Measurements from ENCODE around the gene FYN.

The FYN gene

DNA sequence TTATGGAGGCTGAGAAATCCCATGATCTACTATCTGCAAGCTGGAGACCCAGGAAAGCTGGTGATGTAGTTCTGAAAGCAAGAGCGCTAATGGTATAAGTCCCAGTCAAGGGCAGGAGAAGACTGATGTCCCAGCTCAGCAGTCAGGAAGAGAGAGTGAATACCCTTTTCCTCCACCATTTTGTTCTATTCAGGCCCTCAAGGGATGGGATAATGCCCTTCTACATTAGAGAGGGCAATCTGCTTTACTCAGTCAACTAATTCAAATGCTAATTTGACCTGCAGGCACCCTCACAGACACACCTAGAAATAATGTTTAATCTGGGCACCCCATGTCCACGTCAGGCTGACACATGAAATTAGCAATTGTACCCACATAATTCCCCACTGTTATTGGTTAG, 10.8 kb upstream of the FYN start:
- no peak for DNase-seq (ENCODE audit: low spot score)

DNA sequence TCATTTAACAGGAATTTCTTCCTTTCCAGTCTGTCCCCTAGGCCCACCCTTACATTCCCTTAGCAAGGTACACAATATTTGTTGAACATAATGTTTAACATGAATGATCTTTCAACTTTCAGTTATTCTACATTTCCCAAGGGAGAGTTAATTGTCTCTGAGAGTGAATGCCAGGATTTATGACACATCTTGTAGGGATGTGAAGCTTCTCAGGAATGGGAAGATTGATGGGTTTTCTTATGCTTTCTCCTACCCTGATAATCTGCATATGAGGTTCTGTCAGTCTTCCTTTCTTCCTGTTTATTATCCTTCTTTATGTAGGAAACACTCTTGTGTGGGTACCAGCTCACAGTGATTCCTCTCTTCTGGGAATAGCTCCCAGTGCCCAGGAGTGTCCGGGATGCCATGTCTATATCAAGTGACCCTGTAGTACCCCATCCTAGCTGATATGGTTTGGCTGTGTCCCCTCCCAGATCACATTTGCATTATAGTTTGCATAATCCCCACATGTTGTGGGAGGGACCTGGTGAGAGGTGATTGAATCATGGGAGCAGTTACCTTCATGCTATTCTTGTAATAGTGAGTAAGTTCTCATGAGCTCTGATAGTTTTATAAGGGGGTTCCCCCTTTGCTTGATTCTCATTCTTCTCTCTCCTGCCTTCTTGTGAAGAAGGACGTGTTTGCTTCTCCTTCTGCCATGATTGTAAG, 7.1 kb upstream of the FYN start:
- DNase-seq (ENCODE audit: low spot score), result no peak

DNA sequence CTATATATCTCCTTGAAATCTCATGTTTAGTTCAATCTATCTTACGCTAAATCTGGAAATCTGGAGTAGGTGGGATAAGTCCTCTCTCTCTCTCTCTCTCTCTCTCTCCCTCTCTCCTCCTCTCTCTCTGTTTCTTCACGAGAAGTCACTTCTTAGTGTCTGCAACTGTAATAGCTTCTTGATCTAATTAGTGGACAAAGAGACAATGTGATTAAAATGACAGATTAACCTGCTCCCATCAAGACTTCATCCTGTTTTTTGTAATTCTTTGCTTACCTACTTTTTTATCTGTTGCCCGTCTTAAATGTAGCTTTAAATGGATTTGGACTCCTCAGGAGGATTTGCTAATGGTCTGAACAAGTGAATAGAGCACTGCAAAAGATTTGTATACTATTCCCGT, 2.5 kb upstream of the FYN start:
- peak; percentile 93 for DNase-seq (ENCODE audit: low spot score)

DNA sequence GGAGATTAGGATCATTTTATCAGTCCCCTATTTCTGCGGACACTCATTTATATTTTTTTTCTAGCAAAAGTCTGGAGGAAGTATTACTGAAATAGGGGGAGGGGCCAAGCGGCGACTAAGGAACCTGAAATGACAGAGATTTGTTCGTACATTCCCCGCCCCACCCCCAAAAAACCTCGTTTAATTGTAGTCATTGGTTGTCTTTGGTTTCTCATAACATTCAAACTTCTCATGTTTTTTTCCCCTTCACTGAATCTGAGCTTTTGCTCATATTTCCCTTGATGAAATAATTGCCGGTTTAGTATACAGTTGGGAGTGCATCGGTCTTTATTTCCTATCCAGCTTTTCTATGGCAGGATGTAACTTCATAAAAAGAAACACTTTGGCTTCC, 768 bp upstream of the FYN start:
- no peak for DNase-seq (ENCODE audit: low spot score)

DNA sequence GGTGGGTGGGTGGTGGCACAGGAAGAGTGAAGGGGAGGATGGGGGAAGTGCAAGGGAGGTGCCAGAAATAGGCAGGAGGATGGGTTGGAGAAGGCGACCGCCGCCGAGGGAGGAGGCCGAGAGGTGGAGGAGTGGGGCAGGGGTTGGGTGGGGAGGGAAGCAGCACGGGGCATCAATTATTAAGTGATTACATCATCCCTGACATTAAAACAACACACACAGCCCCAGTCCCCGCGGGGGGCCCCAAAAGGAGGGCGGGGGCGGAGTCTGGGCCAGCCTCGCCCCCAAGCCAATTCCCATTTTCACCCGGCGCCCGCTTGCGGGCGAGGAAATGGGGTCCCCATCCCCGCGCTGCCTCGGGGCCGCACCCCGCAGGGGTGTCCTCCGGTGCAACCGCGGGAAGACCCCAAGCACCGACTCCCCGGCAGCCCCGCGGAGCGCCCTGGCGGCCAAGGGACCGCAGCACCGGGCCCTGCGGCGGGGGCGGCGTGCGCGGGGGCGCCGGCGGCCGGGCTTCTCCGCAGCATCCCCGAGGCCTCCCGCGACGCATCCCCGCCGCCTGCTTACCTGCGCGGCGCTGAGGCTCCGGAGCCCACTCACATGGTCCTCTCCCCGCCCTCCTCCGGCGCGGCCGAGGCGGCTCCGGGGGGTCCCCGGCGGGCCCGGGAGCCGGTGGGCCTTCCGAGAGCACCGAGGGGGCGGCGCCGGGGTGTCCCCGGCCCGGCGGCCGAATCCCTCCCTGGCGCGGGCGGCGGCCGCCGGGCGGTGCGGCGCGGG, 663 bp downstream of the FYN start:
- DNase-seq (ENCODE audit: low spot score), result no peak

DNA sequence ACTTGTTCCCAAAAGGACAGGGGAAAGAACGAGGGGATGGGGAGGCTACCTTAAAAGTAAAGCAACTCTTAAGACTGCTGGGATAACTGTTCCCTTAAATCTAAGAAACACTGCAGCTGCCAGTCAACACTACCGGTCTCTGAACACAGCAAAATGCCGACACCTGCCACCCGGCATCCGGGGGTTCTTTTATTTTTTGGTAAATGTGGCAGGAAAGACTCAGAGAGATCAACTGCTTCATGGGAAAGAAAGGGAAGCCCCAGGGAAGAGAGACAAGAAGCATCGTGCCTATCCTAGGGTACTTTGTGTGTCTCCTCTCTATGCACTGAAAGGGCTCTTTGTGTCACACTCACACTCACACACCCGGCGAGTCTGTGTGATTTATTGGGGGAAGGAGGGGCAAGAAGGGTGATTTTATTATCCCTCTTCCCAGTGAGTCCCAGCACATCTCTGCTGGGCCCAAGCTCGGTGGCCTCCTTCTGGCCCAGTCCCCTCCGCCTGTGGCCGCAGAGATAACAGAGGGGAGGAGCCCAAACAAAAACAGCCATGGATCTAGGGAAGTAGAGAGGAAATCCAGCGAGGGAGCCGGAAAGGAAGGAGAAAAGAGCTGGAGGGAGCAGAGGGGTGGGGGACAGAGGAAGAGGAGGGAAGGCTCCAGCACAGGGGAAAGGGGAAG, 1.4 kb downstream of the FYN start:
- DNase-seq (ENCODE audit: low spot score), result peak; percentile 68

DNA sequence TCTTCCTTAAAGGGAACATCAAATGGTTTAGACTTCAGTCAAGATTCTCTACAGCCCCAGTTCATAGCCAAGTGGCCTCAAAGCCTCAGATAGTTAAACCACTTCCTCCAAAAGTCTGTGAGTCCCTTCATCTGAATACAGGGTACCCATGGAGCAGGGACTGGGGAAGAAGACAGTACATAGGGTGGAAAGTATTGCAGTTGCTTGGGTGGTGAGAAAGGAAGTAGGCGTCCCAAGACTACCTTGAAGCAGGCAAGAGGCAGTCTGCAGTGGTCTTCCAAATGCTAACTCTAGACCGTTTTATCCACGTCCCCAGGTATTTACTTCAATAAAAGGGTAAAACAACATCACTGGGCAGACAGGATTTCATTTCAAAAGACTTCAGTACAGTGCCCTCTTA, 2.0 kb downstream of the FYN start:
- no peak for DNase-seq (ENCODE audit: low spot score)

DNA sequence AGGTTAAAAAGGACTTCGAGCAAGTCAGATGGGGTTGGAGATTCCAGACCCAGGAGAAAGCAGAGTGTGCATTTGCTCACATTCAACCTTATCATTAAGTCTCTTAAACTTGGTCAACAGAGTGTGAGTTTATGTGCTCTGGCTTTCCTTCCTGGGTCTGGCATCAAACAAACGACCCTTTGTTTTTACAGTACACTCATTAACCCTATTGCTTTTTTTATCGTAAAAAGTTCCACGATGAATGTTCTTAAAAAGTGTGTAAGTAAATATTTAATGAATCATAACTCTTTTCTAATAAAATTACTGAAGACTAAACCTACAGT, 2.5 kb downstream of the FYN start:
- DNase-seq (ENCODE audit: low spot score), result no peak

DNA sequence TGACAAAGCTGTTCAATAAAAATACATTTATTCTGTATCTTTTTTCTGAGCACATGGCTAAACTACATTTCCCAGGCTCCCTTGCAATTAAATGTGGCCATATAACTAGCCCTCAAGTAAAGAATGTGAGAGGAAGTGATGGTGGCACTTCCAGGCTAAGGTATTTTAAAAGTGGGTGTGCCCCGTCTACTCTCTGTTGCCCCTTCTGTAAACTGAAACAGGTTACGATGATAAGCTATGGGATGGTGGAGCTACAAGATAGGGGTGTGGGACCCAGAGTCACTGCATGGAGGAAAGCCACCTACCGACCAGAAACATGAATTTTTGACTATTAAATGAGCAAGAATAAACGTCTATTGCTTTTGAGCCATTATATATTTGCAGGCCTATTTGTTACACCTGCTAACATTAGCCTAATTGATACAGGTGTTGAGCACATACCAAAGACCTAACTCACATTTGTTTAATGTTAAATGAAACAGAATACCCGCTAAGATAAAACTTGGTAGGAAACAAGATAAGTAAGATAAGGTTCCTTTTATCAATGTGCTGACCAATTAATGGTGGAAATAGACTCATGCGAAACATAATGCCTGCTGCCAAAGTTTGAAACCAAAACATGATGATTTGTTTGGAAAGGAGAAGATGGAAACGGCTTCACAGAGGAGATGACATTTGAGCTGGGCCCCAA, 3.1 kb downstream of the FYN start:
- no peak for DNase-seq (ENCODE audit: low spot score)

DNA sequence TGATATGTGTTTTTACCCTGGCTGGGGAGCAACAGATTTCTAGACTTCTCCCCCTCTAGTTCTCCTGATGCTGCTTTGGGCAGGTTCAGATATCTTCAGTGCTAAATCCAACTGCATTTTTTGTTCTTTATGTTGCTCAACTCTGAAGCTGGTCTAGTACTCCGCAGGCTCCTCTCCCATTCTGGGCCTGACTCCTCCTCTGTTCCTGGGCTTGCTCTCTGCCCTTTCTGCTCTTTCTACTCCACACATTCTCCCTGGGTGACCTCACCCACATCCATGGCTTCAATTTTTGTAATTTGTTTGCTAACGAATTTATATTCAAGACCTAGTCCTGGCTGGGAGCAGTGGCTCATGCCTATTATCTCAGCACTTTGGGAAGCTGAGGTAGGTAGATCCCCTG, 6.4 kb downstream of the FYN start:
- no peak for DNase-seq (ENCODE audit: low spot score)

DNA sequence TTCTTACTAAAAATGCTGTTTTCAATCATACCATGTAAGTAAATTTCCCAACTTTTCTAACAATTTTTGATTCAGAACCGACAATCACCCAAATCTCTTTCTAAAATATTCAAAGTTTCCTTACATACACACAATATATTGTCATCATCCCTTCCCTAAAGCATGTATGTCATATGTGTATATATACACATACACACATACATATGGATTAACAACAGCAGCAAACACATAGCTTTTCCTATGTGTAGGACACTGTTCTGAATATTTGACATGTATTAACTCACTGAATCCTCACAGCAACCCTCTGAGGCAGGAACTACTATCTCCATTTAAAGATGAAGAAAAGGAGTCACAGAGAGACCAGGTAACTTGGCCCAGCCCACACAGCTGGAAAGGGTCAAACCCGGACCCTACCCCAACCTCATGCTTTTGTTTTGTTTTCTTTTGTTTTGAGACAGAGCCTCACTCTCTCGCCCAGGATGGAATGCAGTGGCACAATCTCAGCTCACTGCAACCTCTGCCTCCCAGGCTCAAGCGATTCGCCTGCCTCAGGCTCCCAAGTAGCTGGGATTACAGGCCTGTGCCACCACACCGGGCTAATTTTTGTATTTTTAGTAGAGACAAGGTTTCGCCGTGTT, 7.2 kb downstream of the FYN start:
- no peak for DNase-seq (ENCODE audit: low spot score)

DNA sequence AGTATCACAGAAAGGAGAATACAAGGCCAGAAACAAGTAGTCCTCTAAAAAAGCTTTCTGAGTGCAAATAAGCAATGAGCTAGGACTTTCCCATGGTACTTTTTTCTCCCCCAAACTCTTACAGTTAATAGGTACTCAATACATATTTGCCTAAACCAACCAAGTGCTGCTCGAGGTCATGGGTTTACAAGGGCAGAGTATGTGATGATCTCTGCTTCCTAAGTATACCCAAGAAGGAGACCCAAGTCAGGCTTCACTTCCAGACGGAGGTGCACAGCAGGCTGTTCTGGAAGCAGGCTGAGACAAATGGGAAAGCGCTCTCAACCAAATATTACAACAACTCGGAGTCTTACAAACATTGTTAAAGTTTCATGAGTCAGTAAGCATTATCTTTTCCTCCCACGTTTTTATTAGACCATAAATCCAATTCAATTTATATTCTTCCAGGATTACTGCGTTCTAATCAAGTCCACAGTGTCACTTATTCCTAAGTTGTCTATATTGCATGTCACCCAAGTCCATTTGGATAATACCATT, 8.1 kb downstream of the FYN start:
- no peak for DNase-seq (ENCODE audit: low spot score)

DNA sequence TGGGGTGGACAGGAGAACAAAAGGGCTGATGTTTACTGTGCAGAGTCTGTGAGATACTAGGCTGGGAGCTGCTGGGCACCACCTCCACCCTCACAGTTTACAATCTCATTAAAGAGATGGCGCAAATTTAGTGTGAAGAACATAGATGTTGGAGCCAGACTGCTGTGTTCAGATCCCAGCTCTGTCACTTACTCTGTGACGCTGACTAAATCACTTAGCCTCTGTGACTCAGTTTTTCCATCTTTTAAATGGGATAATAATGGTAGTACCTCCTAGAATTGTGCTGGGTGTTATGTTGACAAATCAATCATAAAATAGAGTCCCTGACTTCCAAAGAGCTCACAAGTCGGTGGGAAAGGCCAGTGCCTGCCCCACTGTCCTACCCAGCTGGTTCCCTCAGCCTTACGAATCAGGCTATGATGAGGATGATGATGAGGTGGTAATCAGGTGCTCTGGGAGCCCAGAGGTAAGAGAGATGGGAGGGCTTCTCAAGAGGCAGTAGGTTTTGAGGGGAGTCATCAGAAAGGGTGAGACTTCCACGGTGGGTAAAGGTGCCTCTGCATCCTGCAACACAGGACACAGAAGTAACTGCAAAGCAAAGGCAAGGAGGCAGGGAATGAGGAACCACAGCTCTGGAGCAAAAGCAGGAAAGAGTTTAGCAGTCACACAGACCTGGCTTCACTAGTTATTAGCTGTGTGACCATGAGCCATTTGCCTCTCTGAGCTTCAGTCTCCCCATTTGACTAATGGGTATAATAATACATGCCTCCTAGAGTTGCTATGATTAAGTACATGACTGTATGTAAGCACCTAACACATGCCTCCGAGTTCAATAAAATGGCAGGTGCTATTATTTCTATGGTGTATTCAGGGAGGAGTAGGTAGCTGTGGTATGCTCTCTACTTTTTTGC, 8.9 kb downstream of the FYN start:
- DNase-seq (ENCODE audit: low spot score), result no peak

DNA sequence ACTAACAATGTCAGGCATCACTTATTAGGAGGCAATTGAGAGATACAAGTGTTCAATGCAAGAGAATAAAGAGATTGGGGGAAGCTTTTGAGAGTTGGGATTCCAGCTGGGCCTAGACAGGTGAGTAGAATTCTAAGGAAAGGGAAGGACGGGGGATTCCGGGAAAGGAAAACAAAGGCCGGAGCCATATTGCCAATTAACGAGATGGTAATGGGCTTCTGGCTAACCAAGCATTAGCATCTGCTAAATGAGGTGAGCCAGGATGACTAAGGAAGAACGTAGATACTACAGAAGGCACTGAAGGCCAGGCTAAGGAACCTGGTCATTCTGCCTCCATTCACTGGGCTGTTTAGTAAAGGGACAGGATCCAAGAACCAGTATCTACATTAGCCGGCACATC, 10.5 kb downstream of the FYN start:
- DNase-seq (ENCODE audit: low spot score), result no peak

DNA sequence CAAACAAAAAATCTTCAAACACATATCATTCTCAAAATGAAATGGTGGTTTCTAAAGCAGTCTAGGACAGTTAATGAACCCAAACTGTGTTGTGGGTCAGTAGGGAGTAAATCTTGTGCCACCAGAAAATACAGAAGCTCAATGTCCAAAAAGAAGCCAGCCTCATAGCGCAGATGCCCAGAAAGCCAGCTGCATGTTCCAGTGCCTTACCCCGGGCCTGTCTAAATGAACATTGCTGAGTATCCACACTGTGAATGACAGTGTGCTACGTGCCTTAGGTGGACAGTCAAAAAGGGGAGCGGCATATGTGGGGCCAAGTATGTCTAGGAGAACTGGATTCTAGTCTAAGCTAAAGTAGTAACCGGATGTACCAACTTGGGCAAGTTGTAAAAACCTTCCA, 10.9 kb downstream of the FYN start:
- DNase-seq (ENCODE audit: low spot score), result no peak

DNA sequence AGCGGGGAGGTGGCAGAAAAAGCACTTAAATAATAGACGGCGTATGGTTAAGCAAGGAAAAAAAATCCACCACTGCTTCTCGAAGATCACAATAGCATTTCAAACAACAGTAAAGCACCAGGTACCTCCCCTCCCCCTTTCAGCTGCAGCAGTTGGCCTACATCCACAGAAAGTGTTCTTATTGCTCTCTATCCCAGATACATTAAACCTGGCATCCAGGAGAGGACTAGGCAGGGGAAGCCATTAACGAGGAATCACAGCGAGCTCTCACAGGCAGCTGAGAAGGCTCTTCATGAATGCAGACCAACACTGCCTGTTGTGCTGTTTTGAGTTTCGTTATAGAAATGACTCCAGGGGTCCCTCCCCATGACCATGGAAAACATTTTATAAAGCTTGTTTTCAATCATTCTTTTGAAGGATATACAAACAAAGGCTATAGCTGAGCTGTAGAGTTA, 11.8 kb downstream of the FYN start:
- DNase-seq (ENCODE audit: low spot score), result no peak

DNA sequence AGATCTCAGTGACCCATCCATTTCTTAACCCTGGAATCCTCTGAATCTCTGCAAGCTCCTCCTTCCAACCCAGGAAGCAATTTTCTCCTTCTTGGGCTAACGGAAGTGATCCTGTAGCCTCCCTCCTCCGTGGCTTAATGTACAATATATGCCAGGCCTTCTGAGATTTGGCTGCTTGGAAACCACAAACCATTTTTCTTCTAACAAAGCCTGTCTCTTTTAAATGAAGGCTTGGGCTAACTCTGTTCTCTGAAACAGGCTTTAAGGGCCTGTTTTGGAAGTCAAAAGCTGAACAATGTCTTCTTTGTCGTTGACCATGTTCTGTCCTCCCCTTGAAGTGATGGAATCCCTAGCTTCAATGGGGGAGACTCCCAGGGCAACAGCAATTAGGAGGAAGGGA, 14.9 kb downstream of the FYN start:
- no peak for DNase-seq (ENCODE audit: low spot score)

DNA sequence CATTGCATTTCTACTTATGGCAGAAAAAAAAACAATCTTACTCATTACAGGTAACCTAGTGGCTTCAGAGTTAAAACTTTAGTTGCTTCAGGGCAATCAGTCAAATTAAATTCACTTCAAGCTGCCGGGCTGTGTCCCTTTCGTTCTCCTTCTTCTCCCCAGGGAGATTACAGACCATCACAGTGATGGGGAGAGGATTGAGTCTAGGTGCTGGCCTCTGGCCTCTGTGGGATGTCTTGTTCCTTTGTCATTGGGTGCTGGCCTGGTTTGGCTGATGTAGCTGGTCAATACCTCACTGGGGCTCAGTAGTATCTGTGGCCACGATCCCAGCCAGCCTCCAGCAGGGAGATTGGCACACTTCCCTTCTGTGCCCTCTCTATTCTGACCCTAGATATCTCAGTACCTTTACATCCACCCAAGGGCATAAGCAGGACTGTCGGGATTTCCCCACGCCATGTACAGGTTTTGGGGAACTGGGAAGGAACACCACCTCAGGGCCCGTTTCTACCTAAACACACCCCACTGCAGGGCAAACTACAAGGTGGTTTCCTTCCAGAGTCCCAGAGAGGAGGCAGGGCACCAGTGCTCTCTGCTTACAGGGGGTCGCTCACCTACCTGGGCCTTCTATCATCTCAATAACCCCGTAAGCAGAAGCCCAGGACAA, 15.4 kb downstream of the FYN start:
- no peak for DNase-seq (ENCODE audit: low spot score)

DNA sequence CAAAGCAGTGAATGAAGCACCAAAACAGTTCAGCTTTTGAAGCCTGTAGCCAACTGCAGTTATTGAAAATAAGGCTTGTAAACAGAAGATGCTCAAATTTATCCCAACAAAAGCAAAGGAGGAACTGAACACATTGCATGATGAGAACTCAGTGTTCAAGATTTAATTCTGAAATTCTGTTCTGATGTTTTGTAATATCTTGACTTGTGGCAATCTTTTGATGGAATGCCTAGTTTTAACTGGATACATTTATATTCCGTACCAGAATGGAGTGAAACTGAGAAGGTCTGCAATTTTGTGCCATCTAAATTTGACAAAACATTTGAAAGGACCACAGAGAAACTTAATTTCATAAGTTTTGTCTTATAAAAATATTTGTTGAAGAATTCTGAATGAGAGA, 17.5 kb downstream of the FYN start:
- no peak for DNase-seq (ENCODE audit: low spot score)

DNA sequence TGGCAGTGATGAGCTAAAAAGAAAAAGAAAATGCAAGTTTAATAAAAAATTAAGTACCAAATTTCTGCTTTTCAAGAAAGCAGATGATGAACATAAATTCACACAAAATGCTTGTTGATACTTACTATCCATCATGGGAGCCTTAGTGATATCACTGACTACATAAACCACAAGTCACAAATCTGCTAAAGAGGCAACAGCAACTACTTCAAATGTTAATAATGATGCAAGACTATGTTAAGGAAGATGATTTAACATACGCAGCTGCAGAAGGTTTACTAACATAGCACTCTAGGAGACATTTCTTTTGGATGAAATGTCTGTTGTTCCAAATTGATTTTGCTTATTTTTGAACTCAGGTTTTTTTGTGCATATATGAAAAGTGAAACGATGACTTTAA, 18.6 kb downstream of the FYN start:
- no peak for DNase-seq (ENCODE audit: low spot score)

All from SK-N-DZ (cell line).